GM23338 (cell line): ENCODE measurements around the gene TMEM250. TPM values are rescaled to one million over a fixed set of nuclear protein-coding genes. Genes with fewer than 3 reads are reported as not detected.

Source experiments
- ATAC-seq: fragments of 200-7000 bp; cut with Tn5 transposase; 3 replicates; pipeline ENCODE4 v1.9.1; 2020
- DNase-seq: peaks from one replicate; pipeline ENCODE4 v3.0.0-alpha.2; 2015; ENCODE audit warnings: low spot score
- H2AFZ ChIP-seq: fragments of 200-600 bp; sonication (generic); 2 replicates; pipeline ENCODE4 v1.8.0; 2016; ENCODE audit warnings: antibody characterized with exemption, mild to moderate bottlenecking, moderate library complexity
- H3F3A ChIP-seq: fragments of 200-600 bp; sonication (generic); replicated peaks from 2 replicates; pipeline ENCODE4 v1.8.0; 2017; ENCODE audit warnings: antibody characterized with exemption, mixed run types, low read depth
- H3K27ac ChIP-seq: fragments of 200-600 bp; sonication (generic); 2 replicates; pipeline ENCODE4 v1.6.1; 2016; ENCODE audit warnings: low read depth
- H3K27me3 ChIP-seq: fragments of 200-600 bp; sonication (generic); 2 replicates; pipeline ENCODE4 v1.8.0; 2016; ENCODE audit warnings: mild to moderate bottlenecking, mixed run types, moderate library complexity; ENCODE audit not compliant: insufficient read depth
- H3K36me3 ChIP-seq: fragments of 200-600 bp; sonication (generic); 2 replicates; pipeline ENCODE4 v1.8.0; 2016; ENCODE audit warnings: mild to moderate bottlenecking; ENCODE audit not compliant: insufficient read depth
- H3K4me1 ChIP-seq: fragments of 200-600 bp; sonication (generic); 2 replicates; pipeline ENCODE4 v1.8.0; 2016; ENCODE audit warnings: mild to moderate bottlenecking, moderate library complexity; ENCODE audit not compliant: insufficient read depth
- H3K4me2 ChIP-seq: fragments of 200-600 bp; sonication (generic); 2 replicates; pipeline ENCODE4 v1.7.1; 2017; ENCODE audit warnings: mixed run types
- H3K4me3 ChIP-seq: fragments of 200-600 bp; sonication (generic); 2 replicates; pipeline ENCODE4 v1.6.1; 2016; ENCODE audit warnings: mixed run types
- H3K79me2 ChIP-seq: fragments of 200-600 bp; sonication (generic); replicated peaks from 2 replicates; pipeline ENCODE4 v1.8.0; 2017; ENCODE audit warnings: mild to moderate bottlenecking; ENCODE audit not compliant: insufficient read depth
- H3K9me2 ChIP-seq: fragments of 200-600 bp; sonication (generic); 2 replicates; pipeline ENCODE4 v1.8.0; 2017; ENCODE audit not compliant: insufficient read depth
- H4K20me1 ChIP-seq: fragments of 200-600 bp; sonication (generic); replicated peaks from 2 replicates; pipeline ENCODE4 v1.8.0; 2017; ENCODE audit warnings: mild to moderate bottlenecking; ENCODE audit not compliant: insufficient read depth
- H3K27ac Mint-ChIP-seq: 2 replicates; pipeline ENCODE4 v1.8.0; 2020; ENCODE audit warnings: inconsistent platforms, mild to moderate bottlenecking, moderate library complexity, mixed read lengths
- H3K27me3 Mint-ChIP-seq: 3 replicates; pipeline ENCODE4 v1.8.0; 2022; ENCODE audit warnings: low read depth, mild to moderate bottlenecking, moderate library complexity, mixed read lengths, inconsistent platforms; ENCODE audit not compliant: insufficient read depth, poor library complexity
- H3K36me3 Mint-ChIP-seq: 3 replicates; pipeline ENCODE4 v1.8.0; 2021; ENCODE audit warnings: low read depth, mild to moderate bottlenecking, inconsistent platforms, moderate library complexity, mixed read lengths
- H3K4me1 Mint-ChIP-seq: 3 replicates; pipeline ENCODE4 v1.8.0; 2020; ENCODE audit warnings: mild to moderate bottlenecking, inconsistent platforms, mixed read lengths
- H3K4me3 Mint-ChIP-seq: 3 replicates; pipeline ENCODE4 v1.8.0; 2021; ENCODE audit warnings: moderate library complexity, mild to moderate bottlenecking, inconsistent platforms, mixed read lengths
- H3K9me3 Mint-ChIP-seq: 3 replicates; pipeline ENCODE4 v1.8.0; 2020; ENCODE audit warnings: moderate library complexity, mild to moderate bottlenecking, inconsistent platforms, mixed read lengths
- CREB1 ChIP-seq: fragments of 250-450 bp; sonication (Bioruptor Pico); IDR thresholded peaks from 2 replicates; pipeline ENCODE4 v1.5.0; 2020; ENCODE audit warnings: low read depth, mild to moderate bottlenecking, moderate library complexity
- CTCF ChIP-seq, 2 experiments: fragments of 200-600 bp in 1 of 2; sonication (generic) in 1 of 2; conservative IDR thresholded peaks; 2 replicates each; pipeline versions ENCODE4 v1.5.1 to v1.6.1; 2016 to 2017; ENCODE audit warnings: antibody characterized with exemption in 2 of 2, low read depth in 2 of 2, mild to moderate bottlenecking in 2 of 2, moderate library complexity in 1 of 2
- EZH2 ChIP-seq: fragments of 200-600 bp; sonication (generic); IDR thresholded peaks from one replicate; pipeline ENCODE4 v1.8.0; 2017; ENCODE audit warnings: antibody characterized with exemption, mild to moderate bottlenecking, low read depth; ENCODE audit not compliant: unreplicated experiment
- EZH2phosphoT487 ChIP-seq: fragments of 200-600 bp; sonication (generic); IDR thresholded peaks from one replicate; pipeline ENCODE4 v1.8.1; 2018; ENCODE audit warnings: antibody characterized with exemption; ENCODE audit not compliant: unreplicated experiment
- JUNB ChIP-seq: IDR thresholded peaks from one replicate; pipeline ENCODE4 v1.6.1; 2016; ENCODE audit warnings: antibody characterized with exemption; ENCODE audit not compliant: unreplicated experiment
- NANOG ChIP-seq: IDR thresholded peaks from 2 replicates; pipeline ENCODE4 v1.6.1; 2016; ENCODE audit warnings: antibody characterized with exemption, borderline replicate concordance
- POLR2AphosphoS5 ChIP-seq: IDR thresholded peaks from 2 replicates; pipeline ENCODE4 v1.6.1; 2016; ENCODE audit warnings: antibody characterized with exemption, low read depth
- STAT1 ChIP-seq: IDR thresholded peaks from one replicate; pipeline ENCODE4 v1.6.1; 2016; ENCODE audit warnings: antibody characterized with exemption; ENCODE audit not compliant: unreplicated experiment
- ZNF114 ChIP-seq: fragments of 250-450 bp; sonication (Bioruptor Pico); IDR thresholded peaks from 2 replicates; pipeline ENCODE4 v1.5.0; 2020; ENCODE audit warnings: mild to moderate bottlenecking, moderate library complexity
- ZNF331 ChIP-seq: fragments of 250-450 bp; sonication (Bioruptor Pico); IDR thresholded peaks from 2 replicates; pipeline ENCODE4 v1.5.0; 2020; ENCODE audit warnings: low read depth, mild to moderate bottlenecking, moderate library complexity
- polyA plus RNA-seq: library from polyadenylated mRNA; unstranded; fragments of >200 nt; fragmentation: Nextera tagmentation; extraction: Ambion mirVana; gene quantifications from 2 replicates; pipeline ENCODE4 v1.2.1, GENCODE V29; 2016
- total RNA-seq: library from RNA; depleted of rRNA; stranded (reverse); fragments of >200 nt; shearing (Covaris generic); gene quantifications from 2 replicates; pipeline ENCODE4 v1.2.3, GENCODE V29; 2014
- TF ChIP-seq, protein P1 (sequence below): fragments of 250-450 bp; sonication (Bioruptor Pico); IDR thresholded peaks from 2 replicates; pipeline ENCODE4 v1.5.0; 2020; ENCODE audit warnings: mild to moderate bottlenecking, moderate library complexity
- TF ChIP-seq, protein P2 (sequence below): IDR thresholded peaks from 2 replicates; pipeline ENCODE4 v1.6.1; 2016; ENCODE audit warnings: antibody characterized with exemption
- TF ChIP-seq, protein P3 (sequence below): IDR thresholded peaks from one replicate; pipeline ENCODE4 v1.6.1; 2018; ENCODE audit warnings: antibody characterized with exemption; ENCODE audit not compliant: unreplicated experiment

TMEM250 gene
- total and polyA plus RNA-seq, 2 experiments from 2014 or later = 12.2 to 39.2 TPM

DNA sequence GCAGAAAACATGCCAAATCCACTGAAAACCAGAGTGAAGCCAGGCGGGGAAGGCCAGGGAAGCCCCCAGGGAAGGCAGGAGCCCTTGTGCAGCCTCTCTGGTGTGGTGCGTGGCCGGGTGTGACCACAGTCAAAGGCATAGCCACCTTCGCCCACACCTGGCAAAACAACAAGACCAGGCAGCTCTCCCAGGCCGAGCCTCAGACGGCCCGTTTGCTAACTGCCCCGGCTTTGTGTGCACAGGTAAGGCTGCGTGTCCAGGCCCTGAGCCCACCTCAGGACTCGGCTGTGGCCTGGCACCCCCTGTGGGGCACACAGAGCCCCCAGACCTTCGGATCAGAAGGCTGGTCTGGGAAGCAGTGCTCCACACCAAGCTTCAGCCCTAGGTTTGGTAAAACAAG is 6.1 kb downstream of the TMEM250 start:
- TF ChIP-seq CREB1 (CRISPR knock-in tag) (no peak), ZNF331 (no peak), NANOG (no peak), STAT1 (no peak), ZNF114 (no peak), POLR2AphosphoS5 (no peak), CTCF (conservative IDR thresholded peaks at IDR 0.05; ENCODE audit: low read depth in 2 of 2) (no peak), JUNB (no peak), EZH2phosphoT487 (no peak), EZH2 (no peak)
- TF ChIP-seq, protein P1, sequence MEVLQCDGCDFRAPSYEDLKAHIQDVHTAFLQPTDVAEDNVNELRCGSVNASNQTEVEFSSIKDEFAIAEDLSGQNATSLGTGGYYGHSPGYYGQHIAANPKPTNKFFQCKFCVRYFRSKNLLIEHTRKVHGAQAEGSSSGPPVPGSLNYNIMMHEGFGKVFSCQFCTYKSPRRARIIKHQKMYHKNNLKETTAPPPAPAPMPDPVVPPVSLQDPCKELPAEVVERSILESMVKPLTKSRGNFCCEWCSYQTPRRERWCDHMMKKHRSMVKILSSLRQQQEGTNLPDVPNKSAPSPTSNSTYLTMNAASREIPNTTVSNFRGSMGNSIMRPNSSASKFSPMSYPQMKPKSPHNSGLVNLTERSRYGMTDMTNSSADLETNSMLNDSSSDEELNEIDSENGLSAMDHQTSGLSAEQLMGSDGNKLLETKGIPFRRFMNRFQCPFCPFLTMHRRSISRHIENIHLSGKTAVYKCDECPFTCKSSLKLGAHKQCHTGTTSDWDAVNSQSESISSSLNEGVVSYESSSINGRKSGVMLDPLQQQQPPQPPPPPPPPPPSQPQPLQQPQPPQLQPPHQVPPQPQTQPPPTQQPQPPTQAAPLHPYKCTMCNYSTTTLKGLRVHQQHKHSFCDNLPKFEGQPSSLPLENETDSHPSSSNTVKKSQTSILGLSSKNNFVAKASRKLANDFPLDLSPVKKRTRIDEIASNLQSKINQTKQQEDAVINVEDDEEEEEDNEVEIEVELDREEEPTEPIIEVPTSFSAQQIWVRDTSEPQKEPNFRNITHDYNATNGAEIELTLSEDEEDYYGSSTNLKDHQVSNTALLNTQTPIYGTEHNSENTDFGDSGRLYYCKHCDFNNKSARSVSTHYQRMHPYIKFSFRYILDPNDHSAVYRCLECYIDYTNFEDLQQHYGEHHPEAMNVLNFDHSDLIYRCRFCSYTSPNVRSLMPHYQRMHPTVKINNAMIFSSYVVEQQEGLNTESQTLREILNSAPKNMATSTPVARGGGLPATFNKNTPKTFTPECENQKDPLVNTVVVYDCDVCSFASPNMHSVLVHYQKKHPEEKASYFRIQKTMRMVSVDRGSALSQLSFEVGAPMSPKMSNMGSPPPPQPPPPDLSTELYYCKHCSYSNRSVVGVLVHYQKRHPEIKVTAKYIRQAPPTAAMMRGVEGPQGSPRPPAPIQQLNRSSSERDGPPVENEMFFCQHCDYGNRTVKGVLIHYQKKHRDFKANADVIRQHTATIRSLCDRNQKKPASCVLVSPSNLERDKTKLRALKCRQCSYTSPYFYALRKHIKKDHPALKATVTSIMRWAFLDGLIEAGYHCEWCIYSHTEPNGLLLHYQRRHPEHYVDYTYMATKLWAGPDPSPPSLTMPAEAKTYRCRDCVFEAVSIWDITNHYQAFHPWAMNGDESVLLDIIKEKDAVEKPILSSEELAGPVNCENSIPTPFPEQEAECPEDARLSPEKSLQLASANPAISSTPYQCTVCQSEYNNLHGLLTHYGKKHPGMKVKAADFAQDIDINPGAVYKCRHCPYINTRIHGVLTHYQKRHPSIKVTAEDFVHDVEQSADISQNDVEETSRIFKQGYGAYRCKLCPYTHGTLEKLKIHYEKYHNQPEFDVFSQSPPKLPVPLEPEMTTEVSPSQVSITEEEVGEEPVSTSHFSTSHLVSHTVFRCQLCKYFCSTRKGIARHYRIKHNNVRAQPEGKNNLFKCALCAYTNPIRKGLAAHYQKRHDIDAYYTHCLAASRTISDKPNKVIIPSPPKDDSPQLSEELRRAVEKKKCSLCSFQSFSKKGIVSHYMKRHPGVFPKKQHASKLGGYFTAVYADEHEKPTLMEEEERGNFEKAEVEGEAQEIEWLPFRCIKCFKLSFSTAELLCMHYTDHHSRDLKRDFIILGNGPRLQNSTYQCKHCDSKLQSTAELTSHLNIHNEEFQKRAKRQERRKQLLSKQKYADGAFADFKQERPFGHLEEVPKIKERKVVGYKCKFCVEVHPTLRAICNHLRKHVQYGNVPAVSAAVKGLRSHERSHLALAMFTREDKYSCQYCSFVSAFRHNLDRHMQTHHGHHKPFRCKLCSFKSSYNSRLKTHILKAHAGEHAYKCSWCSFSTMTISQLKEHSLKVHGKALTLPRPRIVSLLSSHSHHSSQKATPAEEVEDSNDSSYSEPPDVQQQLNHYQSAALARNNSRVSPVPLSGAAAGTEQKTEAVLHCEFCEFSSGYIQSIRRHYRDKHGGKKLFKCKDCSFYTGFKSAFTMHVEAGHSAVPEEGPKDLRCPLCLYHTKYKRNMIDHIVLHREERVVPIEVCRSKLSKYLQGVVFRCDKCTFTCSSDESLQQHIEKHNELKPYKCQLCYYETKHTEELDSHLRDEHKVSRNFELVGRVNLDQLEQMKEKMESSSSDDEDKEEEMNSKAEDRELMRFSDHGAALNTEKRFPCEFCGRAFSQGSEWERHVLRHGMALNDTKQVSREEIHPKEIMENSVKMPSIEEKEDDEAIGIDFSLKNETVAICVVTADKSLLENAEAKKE (CRISPR knock-in tag) = no peak
- TF ChIP-seq, protein P2, sequence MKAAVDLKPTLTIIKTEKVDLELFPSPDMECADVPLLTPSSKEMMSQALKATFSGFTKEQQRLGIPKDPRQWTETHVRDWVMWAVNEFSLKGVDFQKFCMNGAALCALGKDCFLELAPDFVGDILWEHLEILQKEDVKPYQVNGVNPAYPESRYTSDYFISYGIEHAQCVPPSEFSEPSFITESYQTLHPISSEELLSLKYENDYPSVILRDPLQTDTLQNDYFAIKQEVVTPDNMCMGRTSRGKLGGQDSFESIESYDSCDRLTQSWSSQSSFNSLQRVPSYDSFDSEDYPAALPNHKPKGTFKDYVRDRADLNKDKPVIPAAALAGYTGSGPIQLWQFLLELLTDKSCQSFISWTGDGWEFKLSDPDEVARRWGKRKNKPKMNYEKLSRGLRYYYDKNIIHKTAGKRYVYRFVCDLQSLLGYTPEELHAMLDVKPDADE = no peak
- TF ChIP-seq, protein P3, sequence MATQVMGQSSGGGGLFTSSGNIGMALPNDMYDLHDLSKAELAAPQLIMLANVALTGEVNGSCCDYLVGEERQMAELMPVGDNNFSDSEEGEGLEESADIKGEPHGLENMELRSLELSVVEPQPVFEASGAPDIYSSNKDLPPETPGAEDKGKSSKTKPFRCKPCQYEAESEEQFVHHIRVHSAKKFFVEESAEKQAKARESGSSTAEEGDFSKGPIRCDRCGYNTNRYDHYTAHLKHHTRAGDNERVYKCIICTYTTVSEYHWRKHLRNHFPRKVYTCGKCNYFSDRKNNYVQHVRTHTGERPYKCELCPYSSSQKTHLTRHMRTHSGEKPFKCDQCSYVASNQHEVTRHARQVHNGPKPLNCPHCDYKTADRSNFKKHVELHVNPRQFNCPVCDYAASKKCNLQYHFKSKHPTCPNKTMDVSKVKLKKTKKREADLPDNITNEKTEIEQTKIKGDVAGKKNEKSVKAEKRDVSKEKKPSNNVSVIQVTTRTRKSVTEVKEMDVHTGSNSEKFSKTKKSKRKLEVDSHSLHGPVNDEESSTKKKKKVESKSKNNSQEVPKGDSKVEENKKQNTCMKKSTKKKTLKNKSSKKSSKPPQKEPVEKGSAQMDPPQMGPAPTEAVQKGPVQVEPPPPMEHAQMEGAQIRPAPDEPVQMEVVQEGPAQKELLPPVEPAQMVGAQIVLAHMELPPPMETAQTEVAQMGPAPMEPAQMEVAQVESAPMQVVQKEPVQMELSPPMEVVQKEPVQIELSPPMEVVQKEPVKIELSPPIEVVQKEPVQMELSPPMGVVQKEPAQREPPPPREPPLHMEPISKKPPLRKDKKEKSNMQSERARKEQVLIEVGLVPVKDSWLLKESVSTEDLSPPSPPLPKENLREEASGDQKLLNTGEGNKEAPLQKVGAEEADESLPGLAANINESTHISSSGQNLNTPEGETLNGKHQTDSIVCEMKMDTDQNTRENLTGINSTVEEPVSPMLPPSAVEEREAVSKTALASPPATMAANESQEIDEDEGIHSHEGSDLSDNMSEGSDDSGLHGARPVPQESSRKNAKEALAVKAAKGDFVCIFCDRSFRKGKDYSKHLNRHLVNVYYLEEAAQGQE = no peak
- H3K4me3 Mint-ChIP-seq = no peak overlapping the region

More for the DNA sequence above, 6.1 kb downstream of the TMEM250 start:
- no peaks in the 10 kb centered on the region for H3K27me3 ChIP-seq
- H3K27ac Mint-ChIP-seq = no peak overlapping the region
- no peaks in the 10 kb centered on the region for H4K20me1 ChIP-seq
- no peak overlapping the region for H3K27ac ChIP-seq
- H3K4me1 ChIP-seq = peaks cover 26% of the 10 kb centered on the region
- H3K27me3 Mint-ChIP-seq = peaks cover 17% of the 10 kb centered on the region
- peaks cover 16% of the 10 kb centered on the region; the same call in 1 of the 2 replicates for H3F3A ChIP-seq
- no peak overlapping the region for H2AFZ ChIP-seq
- peaks cover 24% of the 10 kb centered on the region for H3K4me1 Mint-ChIP-seq
- H3K36me3 ChIP-seq = no peaks in the 10 kb centered on the region
- ATAC-seq (no peak), DNase-seq (no peak)
- H3K79me2 ChIP-seq = no peaks in the 10 kb centered on the region; the same call in 1 of the 2 replicates
- H3K36me3 Mint-ChIP-seq = peaks cover 11% of the 10 kb centered on the region; the same call in 2 of the 3 replicates
- no peaks in the 10 kb centered on the region for H3K9me3 Mint-ChIP-seq
- no peak overlapping the region for H3K4me3 ChIP-seq
- H3K4me2 ChIP-seq = no peak overlapping the region
- H3K9me2 ChIP-seq = no peaks in the 10 kb centered on the region
